ENCODE data around the gene ELMOD3.
"Not testable (repeated sequence)": the region's sequence is repeated elsewhere in the genome, so short reads cannot be mapped to it uniquely, and the experiment has no call there.

The ELMOD3 gene

DNA sequence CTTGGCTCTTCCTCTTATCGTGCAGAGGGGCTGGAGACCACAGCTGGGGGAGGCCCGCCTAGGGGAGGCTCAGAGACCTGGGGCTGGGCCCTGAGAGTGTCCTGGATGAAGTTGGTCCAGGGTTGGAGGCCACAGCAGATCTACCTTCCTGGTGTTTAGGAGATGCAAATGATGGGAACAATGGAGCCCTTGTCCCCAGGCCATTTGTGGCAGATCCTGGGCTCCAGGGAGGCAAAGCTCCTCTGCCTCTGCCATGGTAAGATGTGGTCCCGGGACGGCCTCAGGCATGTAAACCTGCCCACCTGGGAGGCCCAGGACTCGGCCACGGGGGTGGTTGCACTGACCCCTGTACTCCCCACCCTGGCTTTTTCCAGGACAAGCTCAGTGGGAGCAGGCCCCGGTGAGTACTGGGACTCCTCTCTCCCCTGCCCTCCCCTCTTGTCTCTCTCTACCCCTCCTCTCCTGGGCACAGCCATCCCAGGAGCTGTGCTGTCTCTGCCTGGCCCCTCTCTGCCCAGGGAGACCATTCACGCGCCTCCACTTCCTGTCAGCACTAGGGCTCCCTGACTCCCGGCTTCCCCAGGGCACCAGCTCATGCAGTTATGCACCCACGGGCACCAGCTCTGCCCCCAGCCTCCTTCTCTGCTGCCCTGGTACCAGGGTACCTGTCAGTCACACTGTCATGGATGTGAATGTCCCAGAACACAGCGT, 74.8 kb downstream of the ELMOD3 start:
- no peak for DNase-seq

DNA sequence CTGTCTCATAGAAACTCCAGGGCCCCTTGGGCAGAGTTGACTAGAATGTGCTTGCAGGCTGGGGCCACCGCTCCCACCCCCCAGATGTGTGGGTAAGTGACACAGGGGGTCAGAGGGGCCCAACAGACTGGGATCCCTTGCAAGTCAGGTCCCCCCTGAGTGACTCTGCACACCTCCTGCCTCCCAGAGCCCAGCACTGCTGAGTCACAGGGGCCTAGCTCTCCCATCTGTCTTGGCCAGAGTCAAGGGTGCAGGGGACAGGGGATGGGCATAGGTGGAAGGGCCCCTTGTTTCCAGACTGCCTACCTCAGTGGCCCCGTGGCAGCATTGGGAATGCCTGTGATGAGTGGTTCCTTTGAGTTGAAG, 75.3 kb downstream of the ELMOD3 start:
- no peak for DNase-seq

DNA sequence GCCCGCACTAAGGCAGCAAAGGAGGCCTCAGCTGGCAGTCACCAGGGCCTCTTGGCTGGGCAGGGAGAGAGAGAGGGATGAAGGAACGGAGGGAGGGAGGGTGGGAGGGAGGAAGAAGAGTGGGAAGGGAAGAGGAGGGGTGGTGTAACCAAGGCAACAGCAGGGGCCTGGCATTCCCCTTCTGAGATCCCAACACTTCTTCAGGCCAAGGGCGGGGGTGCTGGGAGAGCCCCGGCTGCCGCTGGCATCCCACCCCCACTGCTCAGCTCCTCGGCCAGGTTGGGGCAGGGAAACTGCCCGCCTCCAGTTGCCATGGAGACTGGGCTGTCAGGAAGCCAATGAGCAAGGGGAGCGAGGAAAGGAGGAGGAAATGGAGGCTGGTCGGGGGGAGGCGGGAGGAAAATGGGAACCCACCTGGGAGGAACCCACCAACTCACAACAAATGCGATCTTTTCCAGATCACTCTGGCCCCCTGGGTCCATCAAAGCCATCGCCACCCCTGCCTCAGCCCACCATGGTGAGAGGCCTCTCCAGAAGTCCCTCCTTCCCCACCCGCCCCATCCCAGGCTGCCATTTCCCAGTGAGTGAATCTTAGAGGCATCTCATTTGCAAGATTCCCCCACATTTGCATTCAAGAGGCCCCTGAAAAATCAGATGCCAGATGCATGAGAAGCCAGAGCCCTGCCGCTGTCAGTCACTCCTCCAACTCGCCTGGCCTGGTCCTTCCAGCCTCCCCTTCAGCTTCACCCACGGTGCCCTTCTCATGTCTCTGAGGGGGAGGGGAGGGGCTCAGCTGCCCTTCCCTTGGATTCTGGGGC, 76.4 kb downstream of the ELMOD3 start:
- DNase-seq, result no peak

DNA sequence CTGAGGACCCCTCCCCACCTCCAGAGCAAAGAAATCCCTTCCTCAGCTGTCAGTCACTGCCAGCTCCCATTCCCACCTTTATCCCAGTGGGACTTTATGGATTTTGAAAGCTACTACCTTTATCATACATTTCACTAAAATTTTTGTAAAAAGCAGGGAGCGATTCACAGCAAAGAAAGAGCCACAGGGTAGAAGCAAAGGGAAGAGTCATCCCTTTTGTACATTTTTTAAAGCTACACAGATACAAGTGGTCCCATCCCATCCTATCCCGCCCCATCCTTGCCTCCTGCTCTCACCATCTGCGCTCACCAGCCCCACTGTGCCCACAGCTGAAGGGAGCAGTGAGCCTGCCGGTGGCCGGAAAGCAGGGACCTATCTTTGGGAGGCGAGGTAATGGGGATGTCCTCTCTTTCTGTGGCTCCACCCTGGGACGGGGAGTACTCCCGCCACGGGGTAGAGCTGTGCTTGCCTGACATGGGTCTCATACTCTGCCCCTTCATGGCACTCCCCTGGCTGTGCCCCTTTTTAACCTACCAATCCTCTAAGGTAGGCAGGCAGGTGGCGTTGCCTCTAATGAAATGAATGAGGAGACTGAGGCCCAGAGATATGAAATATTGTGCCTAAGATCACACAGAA, 77.1 kb downstream of the ELMOD3 start:
- no peak for DNase-seq

DNA sequence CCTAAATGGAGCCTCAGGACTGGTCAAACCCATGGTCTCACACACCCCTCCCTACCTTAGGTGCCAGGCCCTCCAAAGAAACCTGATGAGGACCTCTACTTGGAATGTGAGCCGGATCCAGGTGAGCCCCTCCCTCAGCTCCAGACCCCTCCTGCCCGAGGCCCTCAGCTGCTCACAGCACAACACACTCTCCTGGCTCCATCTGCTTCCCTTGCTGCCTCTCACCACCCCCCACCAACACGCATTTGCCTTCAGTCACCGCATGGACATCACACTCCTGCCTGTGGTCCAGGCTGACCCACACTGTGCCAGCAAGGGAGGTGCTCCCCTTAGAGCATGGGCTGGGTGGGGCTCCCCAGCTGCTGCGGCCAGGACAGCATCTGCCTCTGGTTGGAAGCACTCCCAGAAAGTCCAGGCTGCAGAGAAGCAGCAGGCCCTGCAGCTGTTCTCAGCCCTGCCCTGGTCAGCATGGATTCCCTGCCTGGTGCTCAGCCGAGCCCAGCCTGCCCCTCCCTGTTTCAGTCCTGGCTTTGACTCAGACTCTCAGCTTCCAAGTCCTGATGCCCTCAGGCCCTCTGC, 79.0 kb downstream of the ELMOD3 start:
- no peak for DNase-seq

DNA sequence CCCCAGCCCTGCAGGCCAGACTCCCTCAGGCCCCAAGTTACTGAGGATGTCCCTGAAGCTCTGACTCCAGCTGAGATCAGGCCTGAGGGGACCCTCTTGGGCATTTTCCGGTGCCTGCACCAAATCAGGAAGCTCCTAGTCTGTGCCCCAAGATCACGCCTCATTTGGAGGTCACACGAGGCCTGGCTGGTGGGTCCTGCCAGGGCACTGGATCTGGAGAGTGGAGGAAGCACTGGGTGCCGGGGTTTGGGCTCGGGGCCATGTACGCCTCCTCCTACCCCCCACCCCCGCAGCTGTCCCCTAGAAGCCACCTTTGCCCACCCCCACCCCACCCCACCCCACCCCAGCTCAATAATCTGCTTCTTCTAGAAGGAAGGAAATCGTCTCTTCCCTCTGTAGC, 80.1 kb downstream of the ELMOD3 start:
- DNase-seq, result no peak

DNA sequence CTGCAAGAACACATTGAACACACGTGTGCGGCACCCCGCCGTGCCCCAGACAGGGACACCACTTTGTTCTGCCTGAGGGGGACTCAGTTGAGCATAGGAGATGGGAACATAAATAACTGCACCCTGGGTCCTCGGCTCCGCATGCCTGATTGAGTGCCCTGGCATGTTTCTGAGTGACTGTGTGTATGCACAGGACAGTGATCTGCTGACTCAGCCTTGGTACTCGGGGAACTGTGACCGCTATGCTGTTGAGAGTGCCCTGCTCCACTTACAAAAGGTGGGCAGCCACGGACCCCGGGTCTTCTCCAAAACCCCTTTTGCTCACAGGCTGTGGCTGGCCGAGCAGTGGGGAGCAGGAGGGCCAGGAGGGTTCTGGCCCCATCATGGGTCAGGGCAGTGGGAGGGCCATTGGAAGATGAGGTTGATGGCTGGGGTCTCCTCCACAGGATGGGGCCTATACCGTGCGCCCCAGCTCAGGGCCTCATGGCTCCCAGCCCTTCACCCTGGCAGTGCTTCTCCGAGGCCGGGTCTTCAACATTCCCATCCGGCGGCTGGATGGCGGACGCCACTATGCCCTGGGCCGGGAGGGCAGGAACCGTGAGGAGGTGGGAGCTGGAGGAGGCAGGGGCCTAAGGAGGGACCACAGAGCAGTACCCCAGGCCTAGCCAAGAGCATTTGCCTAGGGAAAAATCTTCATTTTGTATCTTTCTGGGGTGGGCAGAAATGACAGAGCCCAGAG, 80.8 kb downstream of the ELMOD3 start:
- DNase-seq, result no peak

DNA sequence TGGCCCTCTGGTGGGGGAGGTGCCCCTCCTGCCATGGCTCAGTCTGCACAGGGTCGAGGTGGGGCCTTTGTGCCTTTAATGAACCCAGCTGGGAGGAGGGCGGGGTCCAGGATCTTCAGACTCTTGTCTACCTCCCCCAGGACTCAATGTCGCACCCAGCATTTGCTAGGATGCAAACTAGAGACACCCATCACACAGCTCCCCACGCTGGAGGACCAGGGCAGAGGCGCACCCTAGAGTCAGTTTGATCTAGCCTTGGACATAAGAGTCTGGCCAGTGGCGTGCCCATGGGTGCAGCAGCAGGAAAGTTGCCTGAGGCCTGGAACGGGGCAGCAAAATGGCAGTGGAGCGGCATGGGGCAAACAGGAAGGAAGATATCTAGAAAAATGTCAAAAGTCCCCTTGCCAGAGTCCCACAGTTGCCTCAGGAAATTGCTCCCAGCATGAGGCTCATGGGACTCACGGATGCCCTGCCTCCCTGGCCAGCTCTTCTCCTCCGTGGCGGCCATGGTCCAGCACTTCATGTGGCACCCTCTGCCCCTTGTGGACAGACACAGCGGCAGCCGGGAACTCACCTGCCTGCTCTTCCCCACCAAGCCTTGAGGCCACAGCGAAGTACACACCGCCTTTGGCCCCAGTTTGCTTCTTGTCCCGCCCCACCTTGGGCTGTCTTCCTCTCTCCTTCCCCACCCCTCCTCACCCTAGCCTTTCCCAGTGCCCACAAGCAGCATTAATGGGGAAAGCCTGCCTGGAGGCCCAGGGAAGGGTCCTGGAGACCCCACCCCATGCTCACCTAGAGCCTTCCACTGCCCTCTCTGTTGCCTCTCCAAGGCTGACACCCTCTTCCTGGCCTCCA, 81.6 kb downstream of the ELMOD3 start:
- no peak for DNase-seq

DNA sequence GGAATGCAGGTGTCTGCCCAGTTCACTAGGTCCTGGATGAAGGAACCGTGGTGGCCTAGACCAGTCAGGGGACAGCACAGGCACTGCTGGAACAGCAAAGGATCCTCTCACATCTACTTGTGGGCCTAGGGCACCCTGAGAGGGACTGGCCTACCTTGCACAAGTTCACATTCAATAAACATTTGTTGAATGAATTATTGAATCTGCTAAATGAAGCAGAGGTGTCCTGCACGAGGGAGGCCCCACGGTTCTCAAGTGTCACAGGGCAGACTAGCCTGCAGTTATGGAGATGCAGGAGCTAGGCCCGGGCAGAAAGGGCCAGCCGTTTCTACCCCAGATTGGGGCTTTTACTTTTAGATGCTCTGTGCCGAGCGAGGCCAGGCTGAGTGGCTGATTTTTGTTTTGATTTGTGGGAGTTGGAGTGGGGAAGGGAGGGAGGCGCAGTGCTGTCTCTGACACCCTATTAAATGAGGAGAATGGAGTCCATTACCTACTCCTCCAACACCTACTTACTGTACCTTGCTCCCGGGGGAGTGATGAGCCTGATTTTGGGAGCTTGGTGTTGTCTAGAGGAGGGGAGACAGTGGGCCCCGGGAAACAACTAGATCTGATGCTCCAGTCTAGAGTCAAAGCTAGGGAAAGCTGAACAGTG, 82.4 kb downstream of the ELMOD3 start:
- no peak for DNase-seq

DNA sequence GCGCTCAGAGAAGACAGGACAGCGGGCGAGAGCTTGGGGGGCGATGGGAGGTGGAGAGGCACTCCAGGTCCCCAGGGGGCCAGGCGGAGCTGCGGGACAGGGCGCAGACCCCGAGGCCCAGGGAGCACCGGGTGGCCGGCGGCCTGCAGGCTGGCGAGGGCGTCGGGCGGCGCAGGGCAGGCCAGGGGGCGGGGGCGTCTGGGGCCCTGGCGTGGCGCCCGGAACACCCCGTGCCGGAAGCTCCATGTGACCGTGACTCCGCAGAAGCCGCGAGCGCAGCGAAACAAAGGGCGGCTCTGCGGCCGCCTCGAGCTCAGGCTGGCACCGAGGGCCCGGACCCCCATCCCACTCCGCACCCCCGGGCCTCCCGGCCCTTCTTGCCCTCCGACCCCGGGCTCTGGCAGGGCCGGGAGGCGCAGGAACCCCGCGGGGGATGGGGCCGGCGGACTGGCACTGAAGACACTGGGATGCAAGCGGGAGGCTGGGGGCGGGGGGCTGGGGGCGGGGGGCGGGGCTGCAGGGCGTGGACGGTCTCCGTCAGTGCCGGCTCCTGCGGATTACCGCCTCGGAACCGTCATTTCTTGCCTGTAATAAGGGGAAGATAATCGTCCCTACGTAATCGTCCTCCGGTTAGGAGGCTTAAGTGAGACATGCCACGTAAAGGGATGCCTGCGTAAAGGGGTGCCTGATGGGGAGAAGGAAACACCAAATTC, 83.1 kb downstream of the ELMOD3 start:
- DNase-seq, result peak; percentile 40

DNA sequence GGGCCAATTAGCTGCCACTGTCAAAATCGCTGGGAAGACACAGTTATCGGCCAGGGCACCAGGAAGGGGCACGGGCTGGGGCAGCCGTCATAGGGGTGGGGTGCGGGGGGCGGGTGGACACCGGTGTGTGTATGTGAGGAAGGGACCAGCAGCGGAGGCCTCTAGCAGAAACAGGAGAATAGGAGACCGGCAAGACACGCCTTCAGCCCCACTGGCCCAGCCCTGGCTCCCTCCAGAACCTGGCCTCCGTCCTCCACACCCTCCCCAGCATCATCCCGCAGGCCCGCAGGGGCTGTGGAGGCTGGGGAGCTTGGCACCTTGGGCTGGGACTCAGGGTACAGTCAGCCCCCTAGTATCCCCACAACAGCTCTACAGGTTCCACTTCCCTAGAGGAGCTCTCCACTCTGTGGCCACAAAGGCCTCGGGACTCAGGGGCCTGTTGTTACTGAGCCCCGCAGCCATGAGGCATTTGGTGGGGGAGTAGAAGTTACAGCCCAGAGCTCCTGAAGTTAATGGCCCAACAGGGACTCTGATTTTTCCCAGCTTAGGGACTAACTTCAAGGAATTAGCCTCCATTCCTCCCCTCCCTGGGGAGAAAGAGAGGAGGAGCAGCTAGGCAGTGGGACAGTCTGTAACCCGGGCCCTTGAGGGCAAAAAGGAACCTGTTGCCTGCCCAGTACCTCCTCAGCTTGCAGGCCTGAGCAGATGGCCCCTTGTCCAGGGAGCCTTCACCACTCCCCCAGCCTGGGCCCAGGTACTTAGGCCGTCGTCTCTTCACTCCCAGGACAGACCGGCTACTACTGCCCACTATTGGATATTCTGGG, 83.8 kb downstream of the ELMOD3 start:
- no peak for DNase-seq

DNA sequence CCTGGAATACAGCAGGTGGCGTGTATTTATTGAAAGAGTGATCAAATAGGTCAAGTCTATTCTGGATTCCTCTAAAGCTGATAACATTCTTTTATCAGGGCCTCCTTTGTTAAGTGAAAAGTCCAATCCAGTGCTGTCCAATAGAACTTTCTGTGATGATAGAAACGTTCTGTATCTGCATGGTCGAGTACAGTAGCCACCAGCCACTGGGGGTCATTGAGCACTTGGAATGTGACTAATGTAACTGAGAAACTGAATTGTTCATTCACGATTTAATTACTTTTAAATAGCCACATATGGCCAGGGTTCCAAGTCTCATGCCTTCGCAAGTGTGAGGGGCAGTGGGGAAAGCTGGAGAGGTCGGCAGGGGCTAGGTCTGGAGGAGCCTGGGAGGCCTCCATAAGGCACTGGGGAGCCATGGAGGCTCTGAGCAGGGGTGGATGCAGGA, 84.5 kb downstream of the ELMOD3 start:
- no peak for DNase-seq

DNA sequence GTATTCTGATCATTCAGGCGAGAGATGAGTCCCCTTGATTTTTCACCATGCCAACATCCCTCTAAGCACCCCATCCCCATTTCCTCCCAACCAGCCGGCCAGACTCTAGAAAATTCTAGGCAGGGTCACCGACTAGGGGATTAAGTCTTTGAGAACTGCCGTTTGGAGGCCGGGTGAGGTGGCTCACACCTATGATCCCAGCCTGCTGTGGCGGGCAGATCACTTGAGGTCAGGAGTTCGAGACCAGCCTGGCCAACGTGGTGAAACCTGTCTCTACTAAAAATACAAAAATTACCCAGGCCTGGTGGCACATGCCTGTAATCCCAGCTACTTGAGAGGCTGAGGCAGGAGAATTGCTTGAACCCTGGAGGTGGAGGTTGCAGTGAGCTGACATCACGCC, 85.0 kb downstream of the ELMOD3 start:
- not testable (repeated sequence) for DNase-seq

DNA sequence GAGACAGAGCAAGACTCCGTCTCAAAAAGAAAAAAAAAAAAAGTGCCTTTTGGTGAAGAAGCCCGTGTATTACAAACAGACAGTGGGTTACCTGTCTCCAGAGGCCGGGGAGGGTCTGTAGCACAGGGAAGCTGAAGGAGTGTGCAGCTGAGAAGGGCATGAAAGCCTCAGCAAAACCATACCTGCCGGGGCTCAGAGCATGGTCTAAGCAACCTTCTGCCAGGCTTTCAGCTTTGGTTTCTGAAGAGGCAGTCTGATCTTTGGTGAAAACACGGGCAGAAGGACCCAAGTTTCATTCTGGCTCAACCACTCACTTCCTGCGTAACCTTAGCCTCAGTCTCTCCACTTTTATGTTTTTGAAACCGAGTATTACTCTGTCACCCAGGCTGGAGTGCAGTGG, 85.4 kb downstream of the ELMOD3 start:
- DNase-seq, result no peak

DNA sequence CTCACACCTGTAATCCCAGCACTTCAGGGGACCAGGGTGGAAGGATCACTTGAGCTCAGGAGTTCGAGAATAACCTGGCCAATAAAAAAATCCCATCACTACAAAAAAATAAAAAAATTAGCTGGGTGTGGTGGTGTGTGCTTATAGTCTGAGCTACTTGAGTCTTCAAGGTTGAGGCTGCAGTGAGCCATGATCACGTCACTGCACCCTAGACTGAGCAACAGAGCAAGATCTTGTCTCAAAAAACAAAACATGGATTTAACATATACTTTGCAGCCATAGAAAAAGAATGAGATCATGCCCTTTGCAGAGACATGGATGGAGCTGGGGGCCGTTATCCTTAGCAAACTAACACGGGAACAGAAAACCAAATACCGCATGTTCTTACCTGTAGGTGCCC, 86.2 kb downstream of the ELMOD3 start:
- no peak for DNase-seq

All from GDM1 (cell line).